CD14-positive monocyte (primary cell): ENCODE results near the gene PDE1A. TPM values are rescaled to one million over a fixed set of nuclear protein-coding genes. Genes with fewer than 3 reads are reported as not detected.

Experiments used
- DNase-seq, 3 donors: peaks; one replicate each; pipeline ENCODE4 v3.0.0-alpha.2; 2011 to 2022
- H2AFZ ChIP-seq: 2 replicates; pipeline ENCODE4 v1.6.0; 2012; ENCODE audit warnings: mild to moderate bottlenecking, low read depth, low read length, inconsistent platforms; ENCODE audit not compliant: insufficient read depth, poor library complexity, severe bottlenecking
- H3K27ac ChIP-seq, 2 donors: 1 replicate in 1 of 2; 2 replicates in 1 of 2; pipeline ENCODE4 v1.5.1; 2012 to 2013; ENCODE audit warnings: low read length in 2 of 2, control low read depth in 1 of 2, inconsistent platforms in 1 of 2, low read depth in 1 of 2, mild to moderate bottlenecking in 1 of 2
- H3K27me3 ChIP-seq, 2 donors: one replicate each; pipeline versions ENCODE4 v1.6.0 to v1.6.1; 2011 to 2013; ENCODE audit warnings: low read length in 2 of 2; ENCODE audit not compliant: control insufficient read depth in 2 of 2, insufficient read depth in 2 of 2
- H3K36me3 ChIP-seq, 2 donors: replicated peaks in 1 of 2; 1 replicate in 1 of 2; 2 replicates in 1 of 2; pipeline versions ENCODE4 v1.5.1 to v1.6.1; 2012 to 2013; ENCODE audit warnings: low read length in 2 of 2, control low read depth in 1 of 2, inconsistent platforms in 1 of 2, mild to moderate bottlenecking in 1 of 2; ENCODE audit not compliant: insufficient read depth in 2 of 2, control insufficient read depth in 1 of 2
- H3K4me1 ChIP-seq, 2 donors: 1 replicate in 1 of 2; 2 replicates in 1 of 2; pipeline versions ENCODE4 v1.5.1 to v1.6.1; 2012 to 2013; ENCODE audit warnings: low read length in 2 of 2, control low read depth in 1 of 2, inconsistent platforms in 1 of 2, mild to moderate bottlenecking in 1 of 2, moderate library complexity in 1 of 2; ENCODE audit not compliant: insufficient read depth in 2 of 2, control insufficient read depth in 1 of 2
- H3K4me2 ChIP-seq: replicated peaks from 2 replicates; pipeline ENCODE3; 2012; ENCODE audit warnings: low read length, moderate library complexity, mild to moderate bottlenecking; ENCODE audit not compliant: poor library complexity, severe bottlenecking; ENCODE audit errors: extremely low read depth
- H3K4me3 ChIP-seq, 3 experiments: fragments of 200-600 bp in 1 of 3; sonication (generic) in 1 of 3; replicated peaks in 1 of 3; 1 replicate in 2 of 3; 2 replicates in 1 of 3; pipeline ENCODE4 v1.5.1; 2011 to 2013; ENCODE audit warnings: low read length in 3 of 3, mild to moderate bottlenecking in 3 of 3, control low read depth in 2 of 3, low read depth in 2 of 3, inconsistent platforms in 1 of 3, moderate library complexity in 1 of 3
- H3K79me2 ChIP-seq: 2 replicates; pipeline ENCODE4 v1.6.0; 2012; ENCODE audit warnings: mild to moderate bottlenecking, control low read depth, inconsistent platforms, low read length, moderate library complexity; ENCODE audit not compliant: insufficient read depth
- H3K9ac ChIP-seq: 2 replicates; pipeline ENCODE4 v1.6.0; 2017; ENCODE audit warnings: low read length, mild to moderate bottlenecking; ENCODE audit not compliant: insufficient read depth, poor library complexity, severe bottlenecking
- H3K9me3 ChIP-seq, 2 donors: replicated peaks in 1 of 2; 1 replicate in 1 of 2; 2 replicates in 1 of 2; pipeline versions ENCODE4 v1.5.1 to v1.6.1; 2012 to 2013; ENCODE audit warnings: low read length in 2 of 2, control low read depth in 1 of 2; ENCODE audit not compliant: control insufficient read depth in 1 of 2, insufficient read depth in 1 of 2
- H4K20me1 ChIP-seq: 2 replicates; pipeline ENCODE4 v1.6.0; 2012; ENCODE audit warnings: mild to moderate bottlenecking, low read length, control low read depth, moderate library complexity; ENCODE audit not compliant: insufficient read depth
- H3K27ac Mint-ChIP-seq, 7 donors: one replicate each; pipeline ENCODE4 v1.8.0; 2020; ENCODE audit warnings: mild to moderate bottlenecking in 7 of 7, mixed read lengths in 7 of 7, moderate library complexity in 6 of 7, inconsistent platforms in 2 of 7
- H3K27me3 Mint-ChIP-seq, 3 donors: one replicate each; pipeline ENCODE4 v1.8.0; 2021 to 2022; ENCODE audit warnings: low read depth in 3 of 3, mild to moderate bottlenecking in 3 of 3, mixed read lengths in 3 of 3, moderate library complexity in 3 of 3, inconsistent platforms in 1 of 3
- H3K36me3 Mint-ChIP-seq, 2 donors: one replicate each; pipeline ENCODE4 v1.8.0; 2020; ENCODE audit warnings: mixed read lengths in 2 of 2, inconsistent platforms in 1 of 2, mild to moderate bottlenecking in 1 of 2
- H3K4me1 Mint-ChIP-seq: one replicate; pipeline ENCODE4 v1.8.0; 2020; ENCODE audit warnings: mild to moderate bottlenecking, mixed read lengths
- H3K4me3 Mint-ChIP-seq, 2 donors: one replicate each; pipeline ENCODE4 v1.8.0; 2020; ENCODE audit warnings: mild to moderate bottlenecking in 2 of 2, mixed read lengths in 2 of 2, moderate library complexity in 1 of 2
- H3K9me3 Mint-ChIP-seq, 7 donors: one replicate each; pipeline ENCODE4 v1.8.0; 2020 to 2022; ENCODE audit warnings: mixed read lengths in 7 of 7, mild to moderate bottlenecking in 6 of 7, moderate library complexity in 6 of 7, inconsistent platforms in 2 of 7
- WGBS: methylation state at CpG from one replicate; pipeline ENCODE4 v1.1.5; 2013; ENCODE audit warnings: missing lambda C conversion rate; ENCODE audit not compliant: insufficient coverage; 5-methylcytosine and 5-hydroxymethylcytosine counted together
- intact Hi-C, 2 donors: fragments of 100-400 bp; cut with micrococcal nuclease; formaldehyde crosslinking; loops; one replicate each; pipeline versions ENCODE4 v1.15.0 to v1.15.1; 2023
- polyA plus RNA-seq, 3 donors: library from polyadenylated mRNA; depleted of rRNA in 1 of 3; unstranded in 2 of 3; stranded (reverse) in 1 of 3; fragments of 300-500 nt in 2 of 3; fragments of >200 nt in 1 of 3; fragmentation: Illumina TruSeq in 2 of 3; gene quantifications; 1 replicate in 2 of 3; 2 replicates in 1 of 3; pipeline ENCODE4 v1.2.3, GENCODE V29; 2012 to 2021
- TF ChIP-seq, protein P1 (sequence below): fragments of 200-600 bp; IDR thresholded peaks from one replicate; pipeline ENCODE4 v1.8.0; 2022; ENCODE audit warnings: antibody characterized with exemption, mild to moderate bottlenecking

PDE1A gene
- polyA plus RNA-seq, 3 donors, result not detected

DNA sequence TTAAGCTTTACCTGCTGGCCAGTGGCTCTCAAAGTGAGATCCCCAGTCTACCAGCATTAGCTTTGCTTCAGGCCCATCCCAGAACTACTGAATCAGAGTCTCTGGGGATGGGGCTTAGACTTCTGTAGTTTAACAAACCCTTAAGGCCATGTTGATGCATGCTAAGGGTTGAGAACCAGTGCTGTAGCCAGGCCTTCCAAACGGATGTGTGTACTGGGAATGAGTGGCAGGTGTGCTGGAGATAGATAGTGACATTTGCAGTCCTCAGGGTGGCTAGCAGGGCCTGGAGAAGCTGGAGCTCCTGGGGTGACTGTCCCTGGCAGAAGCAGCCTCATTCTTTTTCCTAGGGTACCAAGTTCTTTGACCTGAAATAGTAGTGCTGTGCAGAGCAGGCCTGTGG, 292.6 kb downstream of the PDE1A start:
- H4K20me1 ChIP-seq, result no peaks in the 10 kb centered on the region
- no peaks in the 10 kb centered on the region for H3K36me3 Mint-ChIP-seq
- no peaks in the 10 kb centered on the region for H3K36me3 ChIP-seq
- no peaks in the 10 kb centered on the region for H3K27me3 ChIP-seq
- H3K79me2 ChIP-seq, result no peaks in the 10 kb centered on the region
- H3K27me3 Mint-ChIP-seq, result peaks cover 1 to 3% (median 3%) of the 10 kb centered on the region in 3 donors
- WGBS, result 70% methylated on average over 1 of the region's 1 CpG
- H3K27ac Mint-ChIP-seq, result no peak overlapping the region
- H3K4me1 Mint-ChIP-seq, result peaks cover 2% of the 10 kb centered on the region
- no peaks in the 10 kb centered on the region for H3K4me1 ChIP-seq
- no peak overlapping the region for H3K4me3 ChIP-seq
- H3K9me3 ChIP-seq, result no peaks in the 10 kb centered on the region
- H3K9ac ChIP-seq, result no peak overlapping the region
- no peak overlapping the region for H2AFZ ChIP-seq
- no peak overlapping the region for H3K4me2 ChIP-seq
- DNase-seq, result no peak
- no peak overlapping the region for H3K27ac ChIP-seq
- no peak overlapping the region for H3K4me3 Mint-ChIP-seq
- TF ChIP-seq, protein P1, sequence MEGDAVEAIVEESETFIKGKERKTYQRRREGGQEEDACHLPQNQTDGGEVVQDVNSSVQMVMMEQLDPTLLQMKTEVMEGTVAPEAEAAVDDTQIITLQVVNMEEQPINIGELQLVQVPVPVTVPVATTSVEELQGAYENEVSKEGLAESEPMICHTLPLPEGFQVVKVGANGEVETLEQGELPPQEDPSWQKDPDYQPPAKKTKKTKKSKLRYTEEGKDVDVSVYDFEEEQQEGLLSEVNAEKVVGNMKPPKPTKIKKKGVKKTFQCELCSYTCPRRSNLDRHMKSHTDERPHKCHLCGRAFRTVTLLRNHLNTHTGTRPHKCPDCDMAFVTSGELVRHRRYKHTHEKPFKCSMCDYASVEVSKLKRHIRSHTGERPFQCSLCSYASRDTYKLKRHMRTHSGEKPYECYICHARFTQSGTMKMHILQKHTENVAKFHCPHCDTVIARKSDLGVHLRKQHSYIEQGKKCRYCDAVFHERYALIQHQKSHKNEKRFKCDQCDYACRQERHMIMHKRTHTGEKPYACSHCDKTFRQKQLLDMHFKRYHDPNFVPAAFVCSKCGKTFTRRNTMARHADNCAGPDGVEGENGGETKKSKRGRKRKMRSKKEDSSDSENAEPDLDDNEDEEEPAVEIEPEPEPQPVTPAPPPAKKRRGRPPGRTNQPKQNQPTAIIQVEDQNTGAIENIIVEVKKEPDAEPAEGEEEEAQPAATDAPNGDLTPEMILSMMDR, result no peak
- H3K9me3 Mint-ChIP-seq, result no peaks in the 10 kb centered on the region
- intact Hi-C loops, result no loop called here

DNA sequence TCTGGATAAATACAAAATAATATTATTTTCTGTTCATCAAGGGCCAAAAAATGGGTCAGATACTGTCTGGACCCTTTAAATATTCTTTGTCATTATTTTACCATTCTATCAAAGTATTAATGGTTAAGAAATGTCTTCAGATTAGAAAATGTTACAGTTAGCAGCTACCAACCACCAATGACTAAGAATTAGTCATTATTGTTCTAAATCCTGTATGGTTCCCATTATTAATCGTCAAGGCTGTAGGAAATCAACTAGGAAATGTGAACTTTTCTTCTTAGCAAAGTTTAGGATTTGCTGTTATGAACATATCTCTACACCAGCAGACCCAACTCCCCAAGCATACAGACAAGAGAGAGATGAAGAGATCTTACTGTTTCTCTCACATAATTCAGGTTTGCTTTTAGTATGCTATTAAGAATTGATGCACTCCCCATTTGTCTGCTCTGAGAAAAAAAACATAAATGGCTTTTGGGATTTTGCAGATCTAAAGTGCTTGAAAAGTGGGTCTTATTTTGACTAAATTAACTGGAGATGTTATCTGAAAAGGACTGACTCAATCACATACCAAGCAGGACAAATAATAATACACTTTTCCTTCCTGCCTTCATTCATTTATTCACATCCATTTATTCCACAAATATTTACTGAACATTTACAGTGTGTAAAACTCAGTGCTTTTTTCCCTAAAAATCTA, 293.5 kb downstream of the PDE1A start:
- Histone ChIP-seq H3K27me3 (no peaks in the 10 kb centered on the region), H3K36me3 (no peaks in the 10 kb centered on the region), H3K4me2 (no peak overlapping the region), H3K79me2 (no peaks in the 10 kb centered on the region), H3K4me1 (no peaks in the 10 kb centered on the region), H4K20me1 (no peaks in the 10 kb centered on the region), H3K9me3 (no peaks in the 10 kb centered on the region), H3K4me3 (no peak overlapping the region), H2AFZ (no peak overlapping the region), H3K27ac (no peak overlapping the region), H3K9ac (no peak overlapping the region)
- Mint-ChIP-seq H3K4me1 (peaks cover 2% of the 10 kb centered on the region), H3K9me3 (no peaks in the 10 kb centered on the region), H3K36me3 (no peaks in the 10 kb centered on the region), H3K4me3 (no peak overlapping the region), H3K27me3 (peaks cover 1 to 3% (median 3%) of the 10 kb centered on the region in 3 donors), H3K27ac (no peak overlapping the region)
- intact Hi-C loops, result no loop called here
- DNase-seq, result no peak
- TF ChIP-seq, protein P1, result no peak
- WGBS, result no CpG with 5 or more reads among the region's 1 CpG
